ENCODE measurements around the gene IPCEF1. TPM values are rescaled to one million over a fixed set of nuclear protein-coding genes. Genes with fewer than 3 reads are reported as not detected.

The IPCEF1 gene
- total RNA-seq, 1 experiment from 2014 or later = 6.6 TPM

GRCh38 chr6:154276810-154277628, 79.6 kb downstream of the IPCEF1 start:
- H3K36me3 ChIP-seq (replicated peaks; ENCODE audit: control insufficient read depth, insufficient read depth, low read length) = no peaks in the 10 kb centered on the region
- peak; percentile 18 for DNase-seq
- no peak overlapping the region for H3K4me3 ChIP-seq (ENCODE audit: insufficient read depth, low read depth, low read length)
- no peaks in the 10 kb centered on the region for H3K27me3 ChIP-seq (ENCODE audit: control insufficient read depth, insufficient read depth, low read length)

- Histone ChIP-seq H3K27me3 (ENCODE audit: control insufficient read depth, insufficient read depth, low read length) (no peaks in the 10 kb centered on the region), H3K4me3 (ENCODE audit: insufficient read depth, low read depth, low read length) (no peak overlapping the region), H3K36me3 (replicated peaks; ENCODE audit: control insufficient read depth, insufficient read depth, low read length) (no peaks in the 10 kb centered on the region)
- no peak for DNase-seq
Measured at GRCh38 chr6:154274168-154274567, 82.4 kb downstream of the IPCEF1 start.

GRCh38 chr6:154268486-154268885, 88.1 kb downstream of the IPCEF1 start:
- H3K4me3 ChIP-seq (ENCODE audit: insufficient read depth, low read depth, low read length) = no peak overlapping the region
- no peak for DNase-seq
- no peaks in the 10 kb centered on the region for H3K36me3 ChIP-seq (replicated peaks; ENCODE audit: control insufficient read depth, insufficient read depth, low read length)
- H3K27me3 ChIP-seq (ENCODE audit: control insufficient read depth, insufficient read depth, low read length) = no peaks in the 10 kb centered on the region

GRCh38 chr6:154267508-154268106, 89.0 kb downstream of the IPCEF1 start:
- no peaks in the 10 kb centered on the region for H3K27me3 ChIP-seq (ENCODE audit: control insufficient read depth, insufficient read depth, low read length)
- DNase-seq = no peak

GRCh38 chr6:154266560-154267099, 90.0 kb downstream of the IPCEF1 start:
- DNase-seq = no peak
- Histone ChIP-seq H3K27me3 (ENCODE audit: control insufficient read depth, insufficient read depth, low read length) (no peaks in the 10 kb centered on the region), H3K36me3 (replicated peaks; ENCODE audit: control insufficient read depth, insufficient read depth, low read length) (no peaks in the 10 kb centered on the region), H3K4me3 (ENCODE audit: insufficient read depth, low read depth, low read length) (no peak overlapping the region)

More at GRCh38 chr6:154267508-154268106, 89.0 kb downstream of the IPCEF1 start:
- Histone ChIP-seq H3K4me3 (ENCODE audit: insufficient read depth, low read depth, low read length) (no peak overlapping the region), H3K36me3 (replicated peaks; ENCODE audit: control insufficient read depth, insufficient read depth, low read length) (no peaks in the 10 kb centered on the region)

- no peak overlapping the region for H3K4me3 ChIP-seq (ENCODE audit: insufficient read depth, low read depth, low read length)
- H3K27me3 ChIP-seq (ENCODE audit: control insufficient read depth, insufficient read depth, low read length) = no peaks in the 10 kb centered on the region
- no peak for DNase-seq
- H3K36me3 ChIP-seq (replicated peaks; ENCODE audit: control insufficient read depth, insufficient read depth, low read length) = no peaks in the 10 kb centered on the region
Measured at GRCh38 chr6:154261688-154262397, 94.8 kb downstream of the IPCEF1 start.

GRCh38 chr6:154258064-154258757, 98.4 kb downstream of the IPCEF1 start:
- Histone ChIP-seq H3K36me3 (replicated peaks; ENCODE audit: control insufficient read depth, insufficient read depth, low read length) (no peaks in the 10 kb centered on the region), H3K27me3 (ENCODE audit: control insufficient read depth, insufficient read depth, low read length) (no peaks in the 10 kb centered on the region), H3K4me3 (ENCODE audit: insufficient read depth, low read depth, low read length) (no peak overlapping the region)
- no peak for DNase-seq

- no peaks in the 10 kb centered on the region for H3K27me3 ChIP-seq (ENCODE audit: control insufficient read depth, insufficient read depth, low read length)
- no peaks in the 10 kb centered on the region for H3K36me3 ChIP-seq (replicated peaks; ENCODE audit: control insufficient read depth, insufficient read depth, low read length)
- no peak overlapping the region for H3K4me3 ChIP-seq (ENCODE audit: insufficient read depth, low read depth, low read length)
- DNase-seq = no peak
Measured at GRCh38 chr6:154257067-154257466, 99.5 kb downstream of the IPCEF1 start.

GRCh38 chr6:154252678-154253077, 103.9 kb downstream of the IPCEF1 start:
- Histone ChIP-seq H3K4me3 (ENCODE audit: insufficient read depth, low read depth, low read length) (no peak overlapping the region), H3K27me3 (ENCODE audit: control insufficient read depth, insufficient read depth, low read length) (no peaks in the 10 kb centered on the region), H3K36me3 (replicated peaks; ENCODE audit: control insufficient read depth, insufficient read depth, low read length) (no peaks in the 10 kb centered on the region)
- DNase-seq = no peak

GRCh38 chr6:154251116-154251515, 105.5 kb downstream of the IPCEF1 start:
- DNase-seq = no peak
- Histone ChIP-seq H3K36me3 (replicated peaks; ENCODE audit: control insufficient read depth, insufficient read depth, low read length) (no peaks in the 10 kb centered on the region), H3K27me3 (ENCODE audit: control insufficient read depth, insufficient read depth, low read length) (no peaks in the 10 kb centered on the region), H3K4me3 (ENCODE audit: insufficient read depth, low read depth, low read length) (no peak overlapping the region)

GRCh38 chr6:154249499-154250298, 106.9 kb downstream of the IPCEF1 start:
- Histone ChIP-seq H3K36me3 (replicated peaks; ENCODE audit: control insufficient read depth, insufficient read depth, low read length) (no peaks in the 10 kb centered on the region), H3K27me3 (ENCODE audit: control insufficient read depth, insufficient read depth, low read length) (no peaks in the 10 kb centered on the region), H3K4me3 (ENCODE audit: insufficient read depth, low read depth, low read length) (no peak overlapping the region)
- no peak for DNase-seq

- H3K36me3 ChIP-seq (replicated peaks; ENCODE audit: control insufficient read depth, insufficient read depth, low read length) = no peaks in the 10 kb centered on the region
- no peak overlapping the region; the same call in 1 of the 2 replicates for H3K4me3 ChIP-seq (ENCODE audit: insufficient read depth, low read depth, low read length)
- no peak for DNase-seq
- H3K27me3 ChIP-seq (ENCODE audit: control insufficient read depth, insufficient read depth, low read length) = no peaks in the 10 kb centered on the region
Measured at GRCh38 chr6:154247119-154247861, 109.3 kb downstream of the IPCEF1 start.

GRCh38 chr6:154246723-154247118, 109.9 kb downstream of the IPCEF1 start:
- no peaks in the 10 kb centered on the region for H3K36me3 ChIP-seq (replicated peaks; ENCODE audit: control insufficient read depth, insufficient read depth, low read length)
- no peak overlapping the region for H3K4me3 ChIP-seq (ENCODE audit: insufficient read depth, low read depth, low read length)
- DNase-seq = no peak
- H3K27me3 ChIP-seq (ENCODE audit: control insufficient read depth, insufficient read depth, low read length) = no peaks in the 10 kb centered on the region

Data from H7 (cell line).